HEK293T (cell line): ENCODE data around the gene LEMD1.

Experiments used
- CTCF ChIA-PET: fragments of 350-600 bp; formaldehyde crosslinking; extraction: SDS; loops from one replicate; lab custom pipeline; 2021; ENCODE audit warnings: antibody characterized with exemption, inconsistent platforms; lab: Yijun Ruan, JAX
- POLR2A ChIA-PET: fragments of 350-600 bp; formaldehyde crosslinking; extraction: SDS; loops from one replicate; lab custom pipeline; 2020; ENCODE audit warnings: antibody characterized with exemption, inconsistent platforms; lab: Yijun Ruan, JAX
- DNase-seq: peaks from one replicate; pipeline ENCODE4 v3.0.0; 2012; ENCODE audit warnings: mixed read lengths; ENCODE audit errors: extremely low spot score
- ARNT ChIP-seq: fragments of 450-650 bp; IDR thresholded peaks from 2 replicates; pipeline ENCODE4 v1.6.1; 2017; ENCODE audit warnings: mild to moderate bottlenecking
- BHLHE40 ChIP-seq: fragments of 450-650 bp; IDR thresholded peaks from 2 replicates; pipeline ENCODE4 v1.6.1; 2016; ENCODE audit warnings: mild to moderate bottlenecking, moderate library complexity, borderline replicate concordance
- CTBP1 ChIP-seq: fragments of 450-650 bp; IDR thresholded peaks from 2 replicates; pipeline ENCODE4 v1.6.1; 2016; ENCODE audit warnings: borderline replicate concordance
- ELF4 ChIP-seq: fragments of 450-650 bp; IDR thresholded peaks from 2 replicates; pipeline ENCODE4 v1.6.1; 2017; ENCODE audit warnings: antibody characterized with exemption
- FOXA1 ChIP-seq: fragments of 450-650 bp; IDR thresholded peaks from 2 replicates; pipeline ENCODE4 v1.6.1; 2016; ENCODE audit warnings: mild to moderate bottlenecking
- FOXK2 ChIP-seq: fragments of 450-650 bp; IDR thresholded peaks from 2 replicates; pipeline ENCODE4 v1.6.1; 2016; ENCODE audit warnings: mild to moderate bottlenecking
- FOXM1 ChIP-seq: fragments of 450-650 bp; IDR thresholded peaks from 2 replicates; pipeline ENCODE4 v1.6.1; 2017; ENCODE audit warnings: mild to moderate bottlenecking, borderline replicate concordance
- HDGF ChIP-seq: fragments of 450-650 bp; IDR thresholded peaks from 2 replicates; pipeline ENCODE4 v1.6.1; 2017; ENCODE audit warnings: antibody characterized with exemption, borderline replicate concordance
- L3MBTL2 ChIP-seq: fragments of 450-650 bp; conservative IDR thresholded peaks from 2 replicates; pipeline ENCODE4 v1.6.1; 2016; ENCODE audit warnings: mild to moderate bottlenecking
- LEF1 ChIP-seq: fragments of 450-650 bp; IDR thresholded peaks from 2 replicates; pipeline ENCODE4 v1.6.1; 2017; ENCODE audit warnings: mild to moderate bottlenecking, borderline replicate concordance
- NFRKB ChIP-seq: fragments of 450-650 bp; IDR thresholded peaks from 2 replicates; pipeline ENCODE4 v1.6.1; 2016; ENCODE audit warnings: mild to moderate bottlenecking, moderate library complexity
- SP1 ChIP-seq: fragments of 450-650 bp; IDR thresholded peaks from 2 replicates; pipeline ENCODE4 v1.6.1; 2017
- SUZ12 ChIP-seq: fragments of 450-650 bp; IDR thresholded peaks from 2 replicates; pipeline ENCODE4 v1.6.1; 2016; ENCODE audit warnings: mild to moderate bottlenecking
- TARDBP ChIP-seq: fragments of 450-650 bp; IDR thresholded peaks from 2 replicates; pipeline ENCODE4 v1.6.1; 2016
- ZNF384 ChIP-seq: fragments of 450-650 bp; IDR thresholded peaks from 2 replicates; pipeline ENCODE4 v1.6.1; 2016
- TF ChIP-seq, protein P1 (sequence below): fragments of 450-650 bp; IDR thresholded peaks from 2 replicates; pipeline ENCODE4 v1.6.1; 2016

Gene LEMD1

GRCh38 chr1:205343431-205344065 is 78.3 kb downstream of the LEMD1 start:
- CTCF ChIA-PET, result no interaction called here
- DNase-seq, result no peak
- POLR2A ChIA-PET, result no interaction called here
- TF ChIP-seq CTBP1 (no peak), FOXA1 (no peak), SUZ12 (no peak), ZNF384 (no peak), FOXK2 (no peak), HDGF (no peak), FOXM1 (no peak), ELF4 (no peak), LEF1 (no peak), ARNT (no peak), TARDBP (no peak), NFRKB (no peak)
- TF ChIP-seq, protein P1, sequence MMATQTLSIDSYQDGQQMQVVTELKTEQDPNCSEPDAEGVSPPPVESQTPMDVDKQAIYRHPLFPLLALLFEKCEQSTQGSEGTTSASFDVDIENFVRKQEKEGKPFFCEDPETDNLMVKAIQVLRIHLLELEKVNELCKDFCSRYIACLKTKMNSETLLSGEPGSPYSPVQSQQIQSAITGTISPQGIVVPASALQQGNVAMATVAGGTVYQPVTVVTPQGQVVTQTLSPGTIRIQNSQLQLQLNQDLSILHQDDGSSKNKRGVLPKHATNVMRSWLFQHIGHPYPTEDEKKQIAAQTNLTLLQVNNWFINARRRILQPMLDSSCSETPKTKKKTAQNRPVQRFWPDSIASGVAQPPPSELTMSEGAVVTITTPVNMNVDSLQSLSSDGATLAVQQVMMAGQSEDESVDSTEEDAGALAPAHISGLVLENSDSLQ, result no peak

GRCh38 chr1:205342986-205343385 is 78.9 kb downstream of the LEMD1 start:
- TF ChIP-seq NFRKB, result no peak
- ChIA-PET POLR2A (no interaction called here), CTCF (interaction anchor here (0.6 kb wide), 1 partner anchor 11 kb away, joined by 3 read pairs; no protein-coding TSS in a partner anchor)
- no peak for DNase-seq

DNA sequence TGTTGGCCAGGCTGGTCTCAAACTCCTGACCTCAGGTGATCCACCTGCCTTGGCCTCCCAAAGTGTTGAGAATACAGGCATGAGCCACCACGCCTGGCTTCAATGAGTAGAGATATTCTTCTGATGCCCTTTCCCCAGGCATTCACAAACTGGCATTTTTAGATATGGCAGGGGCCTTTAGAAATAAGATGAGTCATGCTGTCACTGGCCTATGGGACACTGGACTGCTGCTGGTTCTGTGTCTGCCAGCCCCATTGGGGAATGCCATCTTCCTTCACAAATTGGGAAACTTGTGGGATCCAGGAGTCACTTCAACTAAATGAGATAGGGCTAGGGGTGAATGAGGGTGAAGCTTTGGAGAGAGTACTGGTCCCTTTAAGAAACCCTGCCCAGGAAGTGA is 81.2 kb downstream of the LEMD1 start:
- TF ChIP-seq SP1, result no peak
- TF ChIP-seq NFRKB, result no peak
- no peak for TF ChIP-seq FOXA1
- TF ChIP-seq, protein P1, result no peak
- TF ChIP-seq HDGF, result no peak
- no peak for TF ChIP-seq L3MBTL2
- no peak for TF ChIP-seq SUZ12
- TF ChIP-seq TARDBP, result no peak
- no peak for TF ChIP-seq BHLHE40
- TF ChIP-seq ARNT, result no peak
- no peak for TF ChIP-seq FOXM1
- no peak for TF ChIP-seq ELF4
- no peak for TF ChIP-seq CTBP1
- TF ChIP-seq ZNF384, result no peak
- TF ChIP-seq FOXK2, result no peak
- TF ChIP-seq LEF1, result no peak
- POLR2A ChIA-PET, result no interaction called here
- no peak for DNase-seq
- CTCF ChIA-PET, result interaction anchor here (0.6 kb wide), 1 partner anchor 8 kb away, joined by 3 read pairs; no protein-coding TSS in a partner anchor

DNA sequence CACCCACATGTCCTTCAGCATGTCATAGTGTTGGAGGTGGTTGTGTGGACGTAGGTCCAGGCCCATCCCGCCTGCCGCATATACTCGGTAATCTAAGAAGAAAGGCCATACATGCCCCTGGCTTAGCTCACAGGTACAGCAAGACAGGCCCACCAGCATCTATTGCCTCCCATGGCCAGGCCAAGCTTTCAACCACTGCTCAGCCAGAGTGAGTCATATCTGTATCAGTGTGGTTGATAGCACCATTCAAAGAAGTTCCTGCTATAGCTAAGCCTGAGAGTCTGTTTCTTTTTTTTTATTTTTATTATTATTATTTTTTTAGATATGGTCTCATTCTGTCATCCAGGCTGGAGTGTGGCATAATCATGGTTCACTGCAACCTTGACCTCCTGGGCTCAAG is 82.1 kb downstream of the LEMD1 start:
- TF ChIP-seq ZNF384, result no peak
- TF ChIP-seq NFRKB, result no peak
- TF ChIP-seq FOXA1, result no peak
- DNase-seq, result no peak
- CTCF ChIA-PET, result no interaction called here
- POLR2A ChIA-PET, result no interaction called here

DNA sequence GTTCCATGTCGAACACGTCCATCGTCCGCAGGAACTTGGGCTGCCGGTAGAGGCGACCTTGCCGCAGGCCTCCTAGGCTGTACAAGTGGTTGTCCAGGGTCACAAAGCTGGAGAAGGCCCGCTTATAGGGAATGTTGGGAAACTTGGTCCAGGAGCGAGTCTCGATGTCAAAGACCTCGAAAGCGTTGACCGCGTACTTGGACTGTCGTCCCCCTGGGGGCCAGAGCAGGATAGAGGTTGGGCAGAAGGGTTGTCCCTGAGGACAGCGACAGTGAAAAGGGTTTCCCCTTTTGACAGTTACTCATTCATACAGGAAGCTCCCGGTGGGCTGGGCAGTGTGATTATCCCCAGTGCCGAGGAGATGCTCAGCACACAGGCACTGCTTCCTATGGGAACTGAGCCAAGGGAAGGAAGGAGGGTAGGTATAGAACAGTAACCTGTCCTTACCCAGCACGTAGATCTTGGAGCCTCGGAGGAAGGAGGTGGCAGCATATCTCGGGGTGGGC is 82.6 kb downstream of the LEMD1 start:
- DNase-seq, result no peak
- ChIA-PET CTCF (no interaction called here), POLR2A (no interaction called here)
- no peak for TF ChIP-seq FOXK2
- TF ChIP-seq TARDBP, result no peak
- no peak for TF ChIP-seq NFRKB

DNA sequence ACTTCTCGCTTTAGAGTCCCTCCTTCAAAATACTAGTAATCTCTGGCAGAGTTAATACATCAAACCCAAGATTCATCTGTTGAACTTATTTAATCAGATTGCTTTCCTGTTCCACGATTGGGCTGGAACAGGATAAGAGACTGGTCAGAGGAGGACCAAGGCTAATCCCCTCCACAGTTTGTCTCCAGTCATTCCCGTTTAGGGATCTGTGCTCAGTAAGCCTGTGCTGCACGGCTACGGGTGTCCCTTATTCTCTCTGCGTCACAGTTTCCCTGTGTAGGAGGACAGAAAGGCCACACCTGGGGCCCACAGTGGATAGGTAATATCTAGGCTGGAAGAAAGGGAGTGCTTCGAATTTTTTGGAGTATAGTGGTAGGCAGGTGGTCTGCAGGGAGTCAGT is 83.8 kb downstream of the LEMD1 start:
- no peak for DNase-seq
- CTCF ChIA-PET, result interaction anchor here (3.7 kb wide), 1 partner anchor 16 kb away, joined by 16 read pairs; no protein-coding TSS in a partner anchor
- POLR2A ChIA-PET, result no interaction called here
- no peak for TF ChIP-seq BHLHE40
- TF ChIP-seq CTBP1, result no peak
- no peak for TF ChIP-seq NFRKB
- TF ChIP-seq FOXK2, result no peak
- no peak for TF ChIP-seq SUZ12
- no peak for TF ChIP-seq TARDBP
- TF ChIP-seq HDGF, result no peak
- TF ChIP-seq ZNF384, result no peak
- no peak for TF ChIP-seq LEF1
- TF ChIP-seq ELF4, result no peak
- TF ChIP-seq, protein P1, result no peak
- TF ChIP-seq FOXA1, result no peak
- no peak for TF ChIP-seq SP1

- TF ChIP-seq SP1 (no peak), FOXA1 (no peak), CTBP1 (no peak)
- DNase-seq, result no peak
- ChIA-PET CTCF (interaction anchor here (0.7 to 3.7 kb wide), 4 partner anchors 11 to 148 kb away, joined by 3 to 16 read pairs (median 6); no protein-coding TSS in a partner anchor), POLR2A (no interaction called here)
Observed at GRCh38 chr1:205337481-205337880, 84.4 kb downstream of the LEMD1 start.
